GM12878 (cell line): ENCODE measurements around the gene LRTM2. TPM values are rescaled to one million over a fixed set of nuclear protein-coding genes. Genes with fewer than 3 reads are reported as not detected.

Source experiments
- ATAC-seq: fragments of 200-7000 bp; cut with Tn5 transposase; 3 replicates; pipeline ENCODE4 v1.9.1; 2020; ENCODE audit warnings: mild to moderate bottlenecking, moderate library complexity
- BruUV-seq: library from RNA; stranded (reverse); fragments of 400-500 nt; replicated peaks from 2 replicates; lab custom pipeline; 2021; lab: Mats Ljungman, UMichigan
- CTCF ChIA-PET: fragments of 300-600 bp; sonication (Branson Sonifier 250); formaldehyde crosslinking; extraction: SDS; loops from one replicate; lab custom pipeline; 2021; ENCODE audit warnings: inconsistent platforms; lab: Yijun Ruan, JAX
- POLR2A ChIA-PET: fragments of 350-600 bp; formaldehyde crosslinking; extraction: SDS; loops from one replicate; lab custom pipeline; 2021; ENCODE audit warnings: inconsistent platforms; lab: Charles Lee
- RAD21 ChIA-PET: fragments of 300-600 bp; sonication (Branson Sonifier 250); formaldehyde crosslinking; loops from one replicate; lab custom pipeline; 2023; ENCODE audit warnings: antibody characterized with exemption; ENCODE audit not compliant: unreplicated experiment; lab: Charles Lee
- SMC1A ChIA-PET: fragments of 300-600 bp; sonication (Branson Sonifier 250); formaldehyde crosslinking; loops from one replicate; lab custom pipeline; 2023; ENCODE audit not compliant: unreplicated experiment, uncharacterized antibody; lab: Charles Lee
- DNase-seq: peaks from one replicate; pipeline ENCODE4 v3.0.0-alpha.2; 2011; ENCODE audit warnings: low read depth, low spot score
- FAIRE-seq: peaks from 3 replicates; lab custom pipeline; 2011; peaks lifted over from hg19 to GRCh38; lab: Jason Lieb, UNC
- H2AFZ ChIP-seq: 2 replicates; pipeline ENCODE4 v1.6.0; 2011; ENCODE audit warnings: low read depth, low read length, control low read depth; ENCODE audit not compliant: control insufficient read depth
- H3K27ac ChIP-seq: 2 replicates; pipeline ENCODE4 v1.5.1; 2011; ENCODE audit warnings: control low read depth; ENCODE audit not compliant: control insufficient read depth, insufficient read depth
- H3K27me3 ChIP-seq, 2 experiments: replicated peaks in 1 of 2; 2 replicates each; pipeline versions ENCODE4 v1.6.0 to v1.6.1; 2011; ENCODE audit warnings: low read length in 1 of 2; ENCODE audit not compliant: control insufficient read depth in 2 of 2, insufficient read depth in 2 of 2
- H3K36me3 ChIP-seq, 2 experiments: 2 replicates each; pipeline ENCODE4 v1.5.1; 2011; ENCODE audit warnings: low read length in 1 of 2; ENCODE audit not compliant: control insufficient read depth in 2 of 2, insufficient read depth in 2 of 2
- H3K4me1 ChIP-seq: 2 replicates; pipeline ENCODE4 v1.6.1; 2011; ENCODE audit warnings: mild to moderate bottlenecking, low read length, moderate library complexity, mixed read lengths; ENCODE audit not compliant: control insufficient read depth, insufficient read depth
- H3K4me2 ChIP-seq: 2 replicates; pipeline ENCODE4 v1.6.0; 2011; ENCODE audit warnings: control low read depth; ENCODE audit not compliant: control insufficient read depth, insufficient read depth
- H3K4me3 ChIP-seq: fragments of 200-600 bp; sonication (generic); 2 replicates; pipeline ENCODE4 v1.5.1; 2016
- H3K79me2 ChIP-seq: 2 replicates; pipeline ENCODE4 v1.6.0; 2011; ENCODE audit warnings: low read length; ENCODE audit not compliant: control insufficient read depth, insufficient read depth
- H3K9ac ChIP-seq: 2 replicates; pipeline ENCODE4 v1.8.0; 2011; ENCODE audit warnings: low read length, control low read depth, mixed read lengths; ENCODE audit not compliant: control insufficient read depth, insufficient read depth
- H3K9me3 ChIP-seq: replicated peaks from 3 replicates; pipeline ENCODE4 v1.5.1; 2011; ENCODE audit warnings: mild to moderate bottlenecking, low read length; ENCODE audit not compliant: control insufficient read depth, insufficient read depth
- H4K20me1 ChIP-seq: 2 replicates; pipeline ENCODE4 v1.6.0; 2011; ENCODE audit not compliant: control insufficient read depth, insufficient read depth
- BRCA1 ChIP-seq: IDR thresholded peaks from 2 replicates; pipeline ENCODE4 v1.6.1; 2011; ENCODE audit warnings: low read depth, low read length, improper control_type of control experiment
- CEBPB ChIP-seq, 2 experiments: fragments of 150-350 bp in 1 of 2; IDR thresholded peaks; 2 replicates each; pipeline ENCODE4 v1.6.1; 2012 to 2014; ENCODE audit warnings: low read depth in 2 of 2, low read length in 2 of 2, borderline replicate concordance in 1 of 2, inconsistent platforms in 1 of 2
- EZH2 ChIP-seq: IDR thresholded peaks from 2 replicates; pipeline ENCODE4 v1.6.1; 2012; ENCODE audit warnings: low read depth, mild to moderate bottlenecking, control low read depth, inconsistent platforms, low read length, borderline replicate concordance; ENCODE audit not compliant: control insufficient read depth
- FOXM1 ChIP-seq: IDR thresholded peaks from 2 replicates; pipeline ENCODE4 v1.6.1; 2012; ENCODE audit warnings: low read depth, mild to moderate bottlenecking, inconsistent platforms, low read length, moderate library complexity
- MEF2A ChIP-seq: IDR thresholded peaks from 2 replicates; pipeline ENCODE4 v1.6.1; 2011; ENCODE audit warnings: low read depth, mild to moderate bottlenecking, low read length, moderate library complexity; ENCODE audit not compliant: insufficient read depth
- SIX5 ChIP-seq: IDR thresholded peaks from 2 replicates; pipeline ENCODE4 v1.6.1; 2011; ENCODE audit warnings: mild to moderate bottlenecking, low read depth, low read length, moderate library complexity; ENCODE audit not compliant: severe bottlenecking
- SP1 ChIP-seq: IDR thresholded peaks from one replicate; pipeline ENCODE4 v1.6.1; 2011; ENCODE audit warnings: low read depth, low read length
- TBL1XR1 ChIP-seq: IDR thresholded peaks from 2 replicates; pipeline ENCODE4 v1.6.1; 2012; ENCODE audit warnings: low read depth, low read length, improper control_type of control experiment
- ZBTB11 ChIP-seq: fragments of 450-650 bp; formaldehyde crosslinking; IDR thresholded peaks from 2 replicates; pipeline ENCODE4 v1.5.0; 2022; ENCODE audit warnings: mild to moderate bottlenecking, missing genetic modification characterization
- ZNF207 ChIP-seq: fragments of 450-650 bp; IDR thresholded peaks from 2 replicates; pipeline ENCODE4 v1.6.1; 2014; ENCODE audit warnings: antibody characterized with exemption, mild to moderate bottlenecking, borderline replicate concordance
- ZNF384 ChIP-seq: IDR thresholded peaks from 2 replicates; pipeline ENCODE4 v1.6.1; 2012; ENCODE audit warnings: low read depth, mild to moderate bottlenecking, low read length, improper control_type of control experiment, borderline replicate concordance
- WGBS: methylation state at CpG from one replicate; pipeline ENCODE4 v1.1.6; 2016; ENCODE audit warnings: low lambda C conversion rate; ENCODE audit not compliant: insufficient replicate concordance, insufficient coverage; ENCODE audit errors: missing lambda C conversion rate; 5-methylcytosine and 5-hydroxymethylcytosine counted together
- in situ Hi-C: fragments of 300-500 bp; cut with MboI; formaldehyde crosslinking; loops from 9 replicates; pipeline ENCODE4 v1.14.3; 2018; ENCODE audit warnings: mixed read lengths
- intact Hi-C: fragments of 100-400 bp; cut with micrococcal nuclease; formaldehyde crosslinking; loops from one replicate; pipeline ENCODE4 v1.14.2; 2022; ENCODE audit not compliant: unreplicated experiment
- polyA plus RNA-seq, 11 experiments: library from polyadenylated mRNA; depleted of rRNA in 4 of 11; unstranded in 6 of 11; stranded (reverse) in 5 of 11; fragments of >200 nt; fragmentation: Nextera tagmentation in 4 of 11; fragmentation: Illumina TruSeq in 1 of 11; extraction: Ambion mirVana in 4 of 11; extraction: Trizol in 1 of 11; gene quantifications; 1 replicate in 1 of 11; 2 replicates in 10 of 11; pipeline versions ENCODE4 v1.2.1 to v1.2.3, GENCODE V29; 2011 to 2016; ENCODE audit warnings: inconsistent platforms in 2 of 11, missing spikeins in 2 of 11, low read depth in 1 of 11
- total RNA-seq, 4 experiments: library from RNA; depleted of rRNA in 3 of 4; stranded (reverse); fragments of >200 nt in 3 of 4; fragmentation: Illumina TruSeq in 1 of 4; extraction: Trizol in 1 of 4; gene quantifications; 2 replicates each; pipeline versions ENCODE4 v1.2.1 to v1.2.3, GENCODE V29; 2013 to 2021
- TF ChIP-seq, protein P1 (sequence below): fragments of 450-650 bp; IDR thresholded peaks from 2 replicates; pipeline ENCODE4 v1.6.1; 2016; ENCODE audit warnings: mild to moderate bottlenecking

The LRTM2 gene
- total and polyA plus RNA-seq, 10 of the 15 experiments (the other 5 are each of a cell fraction or from before 2014, with no cell fraction given), result 0.05 TPM; not detected in 9

DNA sequence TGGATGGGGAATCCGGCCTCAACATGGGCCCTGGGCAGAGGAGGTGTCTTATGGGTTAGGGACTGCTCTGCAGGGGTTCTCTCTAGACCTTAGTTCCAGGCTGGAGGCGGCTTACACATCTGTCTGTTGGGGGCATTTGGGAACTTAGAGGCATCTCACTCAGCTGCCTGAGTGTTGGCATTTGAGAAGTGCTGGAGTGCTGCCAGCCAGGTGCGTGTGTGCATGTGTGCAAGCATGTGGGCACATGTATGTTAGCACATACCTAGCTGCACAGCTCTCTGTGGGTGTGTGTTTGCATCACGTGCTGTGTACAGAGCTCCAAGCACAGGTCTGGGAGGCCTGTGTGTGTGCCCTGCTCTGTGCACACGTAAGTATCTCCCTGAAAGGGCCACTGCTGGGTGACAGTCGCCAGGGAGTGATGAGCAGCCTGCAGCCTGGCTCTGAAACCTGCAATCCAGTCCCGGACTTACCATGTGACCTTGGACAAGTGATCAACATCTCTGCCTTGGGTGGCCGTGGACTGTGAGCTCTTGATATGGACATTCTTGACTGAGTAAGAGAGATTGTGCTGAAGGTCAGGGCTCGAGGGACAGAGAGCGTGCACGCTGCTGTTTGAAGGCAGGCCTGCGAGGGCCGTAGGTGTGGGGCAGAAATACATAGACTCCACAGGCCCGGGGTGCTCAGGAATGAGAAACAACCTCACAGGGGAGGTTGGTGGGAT, 5.2 kb downstream of the LRTM2 start (continued):
- TF ChIP-seq, protein P1, sequence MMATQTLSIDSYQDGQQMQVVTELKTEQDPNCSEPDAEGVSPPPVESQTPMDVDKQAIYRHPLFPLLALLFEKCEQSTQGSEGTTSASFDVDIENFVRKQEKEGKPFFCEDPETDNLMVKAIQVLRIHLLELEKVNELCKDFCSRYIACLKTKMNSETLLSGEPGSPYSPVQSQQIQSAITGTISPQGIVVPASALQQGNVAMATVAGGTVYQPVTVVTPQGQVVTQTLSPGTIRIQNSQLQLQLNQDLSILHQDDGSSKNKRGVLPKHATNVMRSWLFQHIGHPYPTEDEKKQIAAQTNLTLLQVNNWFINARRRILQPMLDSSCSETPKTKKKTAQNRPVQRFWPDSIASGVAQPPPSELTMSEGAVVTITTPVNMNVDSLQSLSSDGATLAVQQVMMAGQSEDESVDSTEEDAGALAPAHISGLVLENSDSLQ, result no peak
- no peak for TF ChIP-seq ZNF384
- no peak for TF ChIP-seq FOXM1
- no peak for TF ChIP-seq SIX5

GRCh38 chr12:1826401-1826800, 6.0 kb downstream of the LRTM2 start:
- 44% methylated on average over 15 of the region's 15 CpGs for WGBS
- H4K20me1 ChIP-seq, result no peaks in the 10 kb centered on the region
- no peak overlapping the region for H3K4me3 ChIP-seq
- DNase-seq (no peak), FAIRE-seq (no peak), ATAC-seq (no peak)
- no peaks in the 10 kb centered on the region for H3K9me3 ChIP-seq
- ChIA-PET CTCF (no interaction called here), POLR2A (no interaction called here), RAD21 (no interaction called here), SMC1A (no interaction called here)
- H2AFZ ChIP-seq, result no peak overlapping the region
- no peak overlapping the region for H3K9ac ChIP-seq
- no peaks in the 10 kb centered on the region for H3K36me3 ChIP-seq
- peaks cover 2 to 5% of the 10 kb centered on the region in 2 experiments; a peak in 3 of 4 replicates for H3K27me3 ChIP-seq
- H3K27ac ChIP-seq, result no peak overlapping the region
- no peaks in the 10 kb centered on the region for H3K4me1 ChIP-seq
- no peak for TF ChIP-seq CEBPB (IDR thresholded peaks at IDR 0.05; ENCODE audit: borderline replicate concordance in 1 of 2, low read depth in 2 of 2, low read length in 2 of 2)
- TF ChIP-seq ZBTB11, result no peak
- no peak for TF ChIP-seq SP1
- no peak for TF ChIP-seq TBL1XR1
- no peak for TF ChIP-seq EZH2
- TF ChIP-seq ZNF207, result no peak
- TF ChIP-seq BRCA1, result no peak
- TF ChIP-seq MEF2A, result no peak
- H3K4me2 ChIP-seq, result no peak overlapping the region
- intact Hi-C loops (no loop called here), in situ Hi-C loops (no loop called here)
- no peaks in the 10 kb centered on the region for H3K79me2 ChIP-seq
- BruUV-seq, result no TSS peak
